Kidney (tissue), 14 donors: ENCODE results near the gene PSMD1. TPM values are rescaled to one million over a fixed set of nuclear protein-coding genes. Genes with fewer than 3 reads are reported as not detected.

Experiments used
- DNase-seq, 5 donors: peaks; one replicate each; pipeline ENCODE4 v3.0.0-alpha.2; 2013 to 2020
- FAIRE-seq: peaks from 2 replicates; lab custom pipeline; 2012; peaks lifted over from hg19 to GRCh38; lab: Jason Lieb, UNC
- H3K27ac ChIP-seq, 2 donors: one replicate each; pipeline ENCODE4 v1.7.0; 2013; ENCODE audit warnings: low read depth in 2 of 2, low read length in 2 of 2, inconsistent platforms in 1 of 2
- H3K27me3 ChIP-seq: one replicate; pipeline ENCODE4 v1.7.1; 2013; ENCODE audit warnings: low read length, inconsistent platforms; ENCODE audit not compliant: control insufficient read depth, insufficient read depth
- H3K36me3 ChIP-seq, 3 donors: one replicate each; pipeline versions ENCODE4 v1.7.0 to v1.7.1; 2013; ENCODE audit warnings: low read length in 3 of 3, control low read depth in 1 of 3, inconsistent platforms in 1 of 3; ENCODE audit not compliant: insufficient read depth in 3 of 3, control insufficient read depth in 2 of 3
- H3K4me1 ChIP-seq, 3 donors: one replicate each; pipeline versions ENCODE4 v1.7.0 to v1.7.1; 2013; ENCODE audit warnings: low read length in 3 of 3, inconsistent platforms in 1 of 3, low read depth in 1 of 3; ENCODE audit not compliant: control insufficient read depth in 2 of 3, insufficient read depth in 2 of 3
- H3K4me3 ChIP-seq, 3 donors: one replicate each; pipeline versions ENCODE4 v1.7.0 to v1.8.1; 2013; ENCODE audit warnings: low read length in 3 of 3, control low read depth in 1 of 3, inconsistent platforms in 1 of 3
- H3K9ac ChIP-seq, 3 donors: one replicate each; pipeline versions ENCODE4 v1.7.0 to v1.7.1; 2013; ENCODE audit warnings: low read length in 3 of 3, control low read depth in 1 of 3, inconsistent platforms in 1 of 3
- H3K9me3 ChIP-seq, 3 donors: one replicate each; pipeline versions ENCODE4 v1.7.0 to v1.7.1; 2013; ENCODE audit warnings: low read length in 3 of 3, control low read depth in 1 of 3, inconsistent platforms in 1 of 3; ENCODE audit not compliant: control insufficient read depth in 2 of 3, insufficient read depth in 1 of 3
- intact Hi-C: fragments of 100-400 bp; cut with DNase I; formaldehyde crosslinking; loops from one replicate; pipeline ENCODE4 v1.11.1; 2022
- polyA plus RNA-seq: library from polyadenylated mRNA; stranded (reverse); fragments of 350-450 nt; fragmentation: Illumina TruSeq; extraction: RNeasy Lipid Tissue Mini Kit (QIAGEN cat#74804); gene quantifications from one replicate; pipeline ENCODE4 v1.2.3, GENCODE V29; 2014; ENCODE audit warnings: low read depth, low replicate concordance; ENCODE audit not compliant: insufficient read depth
- total RNA-seq: library from RNA; stranded (reverse); fragmentation: NEBNext Ultra II Directional; extraction: Animal tissue kit (Norgen Biotek cat#: 25700); gene quantifications from one replicate; pipeline ENCODE4 v1.2.1, GENCODE V29; 2021
- TF ChIP-seq, protein P1 (sequence below): IDR thresholded peaks from 3 replicates; pipeline ENCODE4 v1.5.1; 2012; ENCODE audit warnings: mild to moderate bottlenecking, moderate library complexity, borderline replicate concordance; ENCODE audit not compliant: insufficient read depth; ENCODE audit errors: extremely low read depth
- donor health status: control.
- donor health status: control.
- donor health status: control.
- donor health status: control.
- donor health status: control.
- donor health status: DM: yes; HTN: yes; CAD: no.
- donor health status: Normal renal cell carcinoma (clear cell type).

Gene PSMD1
- total and polyA plus RNA-seq, 2 donors from 2014 or later = 75.6 to 95.4 TPM

DNA sequence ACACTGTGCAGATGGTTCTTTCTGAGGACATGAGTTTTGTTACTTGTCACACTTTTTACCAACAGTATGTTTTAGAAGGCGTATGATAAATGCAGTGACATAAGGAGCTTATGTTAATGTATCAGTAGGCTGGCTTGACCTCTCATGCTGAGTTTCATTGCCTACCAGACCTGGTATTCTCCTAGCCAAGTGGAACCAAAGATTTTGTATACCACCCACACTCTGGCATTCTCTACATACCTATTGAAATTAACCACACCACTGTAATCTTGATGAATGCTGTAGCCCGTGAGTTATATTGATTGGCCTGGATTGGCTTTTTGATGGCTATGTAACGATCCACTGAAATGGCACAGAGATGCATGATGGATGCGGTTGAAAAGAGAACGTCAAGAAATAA is 56.8 kb downstream of the PSMD1 start:
- TF ChIP-seq, protein P1, sequence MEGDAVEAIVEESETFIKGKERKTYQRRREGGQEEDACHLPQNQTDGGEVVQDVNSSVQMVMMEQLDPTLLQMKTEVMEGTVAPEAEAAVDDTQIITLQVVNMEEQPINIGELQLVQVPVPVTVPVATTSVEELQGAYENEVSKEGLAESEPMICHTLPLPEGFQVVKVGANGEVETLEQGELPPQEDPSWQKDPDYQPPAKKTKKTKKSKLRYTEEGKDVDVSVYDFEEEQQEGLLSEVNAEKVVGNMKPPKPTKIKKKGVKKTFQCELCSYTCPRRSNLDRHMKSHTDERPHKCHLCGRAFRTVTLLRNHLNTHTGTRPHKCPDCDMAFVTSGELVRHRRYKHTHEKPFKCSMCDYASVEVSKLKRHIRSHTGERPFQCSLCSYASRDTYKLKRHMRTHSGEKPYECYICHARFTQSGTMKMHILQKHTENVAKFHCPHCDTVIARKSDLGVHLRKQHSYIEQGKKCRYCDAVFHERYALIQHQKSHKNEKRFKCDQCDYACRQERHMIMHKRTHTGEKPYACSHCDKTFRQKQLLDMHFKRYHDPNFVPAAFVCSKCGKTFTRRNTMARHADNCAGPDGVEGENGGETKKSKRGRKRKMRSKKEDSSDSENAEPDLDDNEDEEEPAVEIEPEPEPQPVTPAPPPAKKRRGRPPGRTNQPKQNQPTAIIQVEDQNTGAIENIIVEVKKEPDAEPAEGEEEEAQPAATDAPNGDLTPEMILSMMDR = no peak
- Histone ChIP-seq H3K9me3 (no peaks in the 10 kb centered on the region), H3K4me1 (peaks cover 0 to 5% (median 0%) of the 10 kb centered on the region in 3 donors), H3K9ac (no peak overlapping the region), H3K27me3 (no peaks in the 10 kb centered on the region), H3K36me3 (peaks cover 5 to 8% (median 6%) of the 10 kb centered on the region in 3 donors), H3K27ac (no peak overlapping the region), H3K4me3 (no peak overlapping the region)
- intact Hi-C loops = no loop called here
- no peak for DNase-seq
- no peak for FAIRE-seq

DNA sequence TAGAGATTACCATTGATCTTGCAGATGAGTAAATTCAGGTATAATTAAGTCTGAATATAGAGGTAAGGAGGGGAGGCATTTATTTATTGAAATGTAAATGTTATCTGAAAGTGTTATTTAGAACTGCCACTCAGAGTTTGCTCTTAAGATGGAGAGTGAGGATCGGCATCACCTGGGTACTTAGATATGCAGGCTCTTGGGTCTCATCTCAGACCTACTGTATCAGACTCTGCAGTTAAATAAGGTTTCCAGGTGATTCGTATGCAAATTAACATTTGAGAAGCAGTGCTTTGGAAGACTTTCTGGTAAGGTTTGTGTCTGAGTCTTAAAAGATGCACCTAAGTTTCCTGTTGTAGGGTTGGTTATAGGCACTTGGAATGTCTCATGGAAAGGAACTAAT is 59.0 kb downstream of the PSMD1 start:
- FAIRE-seq = no peak
- peak overlapping the region in 1 of 2 donors; percentile 44 for H3K27ac ChIP-seq

DNA sequence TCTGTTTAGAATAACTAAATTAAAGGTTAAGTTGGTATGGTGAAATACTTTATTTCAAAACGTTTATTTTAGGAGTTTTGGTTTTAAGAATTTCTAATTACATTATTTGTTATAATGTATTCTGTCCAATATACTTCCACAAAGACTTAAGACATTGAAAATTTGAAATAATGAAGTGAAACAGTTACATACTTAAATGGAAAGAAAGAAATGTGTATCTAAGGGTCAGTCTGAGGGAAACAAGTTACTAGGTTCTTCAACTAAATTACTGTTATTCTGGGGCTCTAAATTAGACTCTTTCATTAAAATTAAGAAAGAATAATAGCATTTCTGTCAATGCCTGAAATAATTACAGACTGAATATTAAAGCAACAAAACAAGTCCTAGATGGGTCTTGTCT is 60.5 kb downstream of the PSMD1 start:
- peaks cover 0 to 6% (median 0%) of the 10 kb centered on the region in 3 donors for H3K36me3 ChIP-seq
- FAIRE-seq (peak; percentile 87), DNase-seq (no peak)
- H3K9me3 ChIP-seq = no peaks in the 10 kb centered on the region
- peak overlapping the region in 1 of 3 donors; percentile 3 for H3K9ac ChIP-seq
- peak overlapping the region in 1 of 3 donors; percentile 1 for H3K4me3 ChIP-seq
- intact Hi-C loops = no loop called here
- TF ChIP-seq, protein P1 = no peak
- no peaks in the 10 kb centered on the region for H3K27me3 ChIP-seq
- no peak overlapping the region for H3K27ac ChIP-seq
- no peaks in the 10 kb centered on the region for H3K4me1 ChIP-seq

More for the DNA sequence above, 59.0 kb downstream of the PSMD1 start:
- Histone ChIP-seq H3K9ac (no peak overlapping the region), H3K4me1 (peaks cover 0 to 4% (median 0%) of the 10 kb centered on the region in 3 donors), H3K4me3 (peak overlapping the region in 1 of 3 donors; percentile 23), H3K9me3 (no peaks in the 10 kb centered on the region), H3K36me3 (peaks cover 0 to 6% (median 0%) of the 10 kb centered on the region in 3 donors), H3K27me3 (no peaks in the 10 kb centered on the region)
- intact Hi-C loops = no loop called here
- DNase-seq = no peak
- TF ChIP-seq, protein P1 = no peak
